Astrocyte of the hippocampus (primary cell): ENCODE data around the gene B4GALT4.

Experiments
- DNase-seq: peaks from one replicate; pipeline ENCODE4 v3.0.0; 2011; ENCODE audit warnings: low read depth, low spot score

The B4GALT4 gene

DNA sequence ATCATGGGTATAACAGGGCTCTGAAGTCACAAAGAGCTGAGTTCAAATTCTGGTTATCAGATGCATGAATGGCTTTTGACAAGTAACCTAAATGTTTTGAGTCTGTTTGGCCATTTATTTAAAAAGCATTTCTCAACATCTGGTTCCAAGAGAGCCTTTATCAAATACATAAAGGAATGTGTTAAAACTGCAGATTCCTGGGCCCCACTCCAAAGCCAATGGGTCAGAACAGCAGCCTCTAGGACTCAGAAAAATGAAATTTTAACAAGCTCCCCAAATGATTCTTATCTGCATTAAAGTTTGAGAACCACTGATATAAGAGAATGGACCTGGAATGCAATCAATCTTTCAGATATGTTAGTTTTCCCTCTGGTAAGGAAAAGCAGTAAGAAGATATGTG is 3.4 kb downstream of the B4GALT4 start:
- DNase-seq, result no peak

- no peak for DNase-seq
Observed at GRCh38 chr3:119236756-119237155, 3.9 kb downstream of the B4GALT4 start.

DNA sequence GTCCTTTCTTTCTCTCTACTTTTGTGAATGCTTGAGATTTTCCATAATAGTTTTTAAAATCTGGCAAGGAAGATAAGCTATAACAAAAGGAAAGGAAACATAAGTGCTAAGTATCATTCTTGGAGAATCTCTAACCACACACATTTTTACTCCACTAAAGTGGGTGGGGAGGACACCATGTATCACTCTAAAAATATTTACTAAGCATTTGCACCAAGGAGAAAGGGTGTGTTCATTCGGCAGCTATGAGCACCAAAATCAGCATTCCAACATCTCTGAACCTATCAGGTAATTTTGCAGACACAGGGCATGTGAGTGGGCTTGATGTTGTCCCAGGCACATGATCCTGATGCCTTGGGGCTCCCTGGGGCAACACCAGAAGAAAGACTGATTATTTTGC is 5.5 kb downstream of the B4GALT4 start:
- DNase-seq, result peak; percentile 37

- DNase-seq, result no peak
Observed at GRCh38 chr3:119234610-119235009, 6.1 kb downstream of the B4GALT4 start.

GRCh38 chr3:119230745-119231144 is 9.9 kb downstream of the B4GALT4 start:
- no peak for DNase-seq

DNA sequence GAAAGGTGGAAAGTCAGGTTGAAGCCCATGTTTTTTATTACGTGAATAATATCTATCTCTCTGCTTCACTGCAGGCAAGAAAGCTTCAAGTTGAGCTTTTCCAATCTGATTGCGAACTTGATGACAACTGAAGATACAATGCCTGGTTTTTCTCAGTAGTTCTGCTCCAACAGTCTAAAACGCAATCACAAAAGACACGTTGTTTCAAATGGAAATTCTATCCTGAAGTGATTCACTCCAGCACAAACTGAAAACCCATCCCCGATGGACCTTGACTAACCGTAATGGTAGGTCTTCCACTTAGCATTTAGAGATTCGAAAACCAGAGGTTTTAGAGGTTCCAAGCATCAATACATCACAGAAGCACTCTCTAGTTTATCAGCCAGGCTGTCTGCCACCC is 10.6 kb downstream of the B4GALT4 start:
- DNase-seq, result no peak

DNA sequence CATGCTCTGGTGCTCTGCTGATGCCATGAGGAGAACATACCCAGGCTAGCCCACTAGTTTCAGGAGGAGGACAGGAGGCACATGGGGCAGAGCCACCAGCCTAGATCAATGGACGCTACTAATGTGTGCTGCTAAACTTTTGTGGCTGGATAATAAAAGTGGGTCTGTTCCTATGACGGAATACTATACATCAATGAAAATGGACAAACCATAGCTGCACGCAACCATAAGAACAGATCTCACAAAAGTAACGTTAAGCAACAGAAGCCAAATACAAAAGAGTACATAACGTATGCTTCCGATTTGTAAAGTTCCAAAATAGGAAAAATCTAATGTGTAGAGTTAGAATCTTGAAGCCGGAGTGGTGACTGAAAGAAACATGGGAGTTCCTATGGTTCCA is 11.5 kb downstream of the B4GALT4 start:
- DNase-seq, result no peak

DNA sequence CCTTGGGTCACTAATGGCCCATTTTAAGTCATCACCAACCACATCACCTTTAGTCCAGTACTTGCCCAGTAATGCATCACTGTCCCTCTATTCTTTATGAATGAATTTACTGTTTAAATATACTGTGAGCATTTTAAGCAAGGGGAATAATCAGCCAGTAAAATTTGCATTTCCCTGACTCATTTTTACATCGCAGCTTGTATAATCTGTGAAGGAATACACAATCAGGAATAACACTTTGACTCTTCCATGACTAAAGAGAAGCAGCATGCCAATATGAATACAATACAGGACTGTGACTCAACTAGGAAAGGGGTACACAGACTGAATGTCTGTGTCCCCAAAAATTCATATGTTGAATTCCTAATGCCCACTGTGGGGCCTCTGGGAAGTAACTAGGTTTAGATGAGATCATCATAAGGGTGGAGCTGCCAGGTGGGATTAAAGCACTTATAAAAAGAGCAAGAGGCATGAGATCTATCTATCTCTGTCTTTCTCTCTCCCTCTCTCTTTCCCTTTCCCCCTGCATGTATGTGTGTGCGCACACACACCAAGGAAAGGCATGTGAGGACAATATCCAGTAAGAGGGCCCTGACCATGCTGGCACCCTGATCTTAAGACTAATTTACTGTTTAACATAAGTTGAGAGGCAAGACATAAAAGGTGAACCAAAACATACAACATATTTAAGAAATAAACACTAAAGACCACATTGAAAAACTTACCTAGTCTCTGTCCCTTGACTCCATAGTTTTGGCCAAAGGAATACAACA is 12.1 kb downstream of the B4GALT4 start:
- no peak for DNase-seq

- DNase-seq, result no peak
Observed at GRCh38 chr3:119227070-119227850, 13.4 kb downstream of the B4GALT4 start.

- DNase-seq, result no peak
Observed at GRCh38 chr3:119225121-119225520, 15.6 kb downstream of the B4GALT4 start.

DNA sequence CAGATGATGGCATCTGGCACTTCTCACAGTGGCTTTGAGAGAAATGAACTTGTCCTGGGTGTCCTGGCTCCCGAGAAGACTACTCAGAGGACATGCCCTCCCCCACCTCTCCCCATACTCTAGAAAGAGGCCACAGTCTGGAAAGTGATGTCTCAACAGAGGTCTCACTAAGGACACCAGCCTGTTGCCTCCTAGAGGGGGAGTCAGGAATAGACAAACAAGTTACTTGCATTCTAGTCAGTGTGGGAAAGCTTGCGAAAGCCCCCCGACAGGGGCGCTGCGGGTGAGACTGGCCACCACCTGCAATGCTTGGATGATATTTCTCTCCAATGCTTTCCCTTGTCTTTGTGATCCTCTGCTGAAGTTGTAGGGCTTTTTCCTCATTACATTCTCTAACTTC is 17.2 kb downstream of the B4GALT4 start:
- no peak for DNase-seq

DNA sequence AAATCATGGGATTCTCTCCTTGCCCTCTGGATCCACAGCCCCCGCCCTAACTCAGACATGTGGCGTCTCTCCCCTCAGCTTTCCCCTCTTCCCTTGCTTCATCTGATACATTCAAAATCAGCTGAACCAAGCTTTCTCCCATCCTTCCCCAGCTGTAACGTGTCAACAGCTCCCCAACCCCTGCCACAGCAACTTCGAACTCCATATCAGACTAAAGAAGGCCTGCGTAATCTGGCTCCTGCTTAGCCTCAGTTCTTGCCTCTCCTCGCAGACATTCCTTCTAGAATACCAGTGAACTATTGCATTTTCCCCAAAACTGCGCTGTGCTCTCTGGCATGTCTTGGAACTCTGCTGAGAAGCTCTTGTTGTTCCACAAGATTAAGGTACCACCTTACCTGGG is 18.3 kb downstream of the B4GALT4 start:
- no peak for DNase-seq

DNA sequence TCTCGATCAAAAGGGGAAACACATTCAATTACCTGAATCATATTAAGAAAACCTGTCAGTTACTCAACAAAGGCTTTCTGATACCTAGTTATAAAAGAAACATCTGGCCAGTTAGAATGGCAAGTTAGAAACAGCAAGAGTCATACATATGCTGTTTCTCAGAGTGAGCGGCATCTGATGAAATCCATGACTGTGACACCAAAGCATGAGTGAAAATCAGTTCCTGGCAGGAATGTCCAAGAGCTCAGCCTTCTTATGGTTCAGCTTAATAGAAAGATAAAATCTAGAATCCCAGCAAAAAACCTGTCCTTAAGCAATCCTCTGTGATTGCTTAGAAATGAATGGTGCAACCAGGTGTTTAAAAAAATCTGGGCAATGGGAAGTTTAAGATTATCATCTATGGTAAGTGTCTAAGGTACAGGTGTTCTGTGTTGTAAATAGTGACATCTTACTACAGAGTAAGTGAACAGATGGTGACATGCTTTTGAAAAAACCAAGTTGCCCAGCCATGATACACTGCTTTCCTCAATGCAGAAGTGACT is 18.8 kb downstream of the B4GALT4 start:
- no peak for DNase-seq

DNA sequence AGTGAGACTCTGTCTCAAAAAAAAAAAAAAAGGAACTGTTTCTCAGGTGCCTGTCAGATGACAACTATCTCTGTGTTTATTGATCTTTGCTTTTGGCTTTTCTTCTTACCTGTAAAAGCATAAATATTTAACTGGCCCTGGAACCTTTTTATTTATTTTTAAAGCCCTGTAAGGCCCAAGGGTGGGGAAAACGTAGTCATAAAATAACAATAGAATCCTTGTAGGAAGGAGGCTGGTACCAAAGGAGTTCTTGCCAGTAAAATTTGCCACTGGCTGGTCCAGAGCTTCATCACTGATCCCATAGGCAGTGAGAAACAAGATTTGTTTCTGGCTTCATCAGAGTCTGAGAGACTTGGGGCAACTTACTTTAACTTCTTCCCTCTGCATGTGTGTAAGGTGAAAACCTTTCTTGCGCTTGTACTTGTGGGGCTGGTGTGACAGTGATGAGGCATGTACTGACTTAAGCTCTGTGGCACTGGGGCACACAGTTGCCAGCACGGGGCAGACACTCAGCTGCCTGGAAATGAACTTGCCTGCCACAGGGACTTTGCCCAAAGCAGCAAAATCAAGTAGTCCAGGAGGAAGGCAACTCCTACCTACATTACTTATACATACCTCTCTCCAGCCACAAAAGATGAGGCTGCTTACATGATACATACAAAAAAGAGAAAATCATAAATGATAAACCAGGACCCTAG is 19.6 kb downstream of the B4GALT4 start:
- DNase-seq, result no peak

DNA sequence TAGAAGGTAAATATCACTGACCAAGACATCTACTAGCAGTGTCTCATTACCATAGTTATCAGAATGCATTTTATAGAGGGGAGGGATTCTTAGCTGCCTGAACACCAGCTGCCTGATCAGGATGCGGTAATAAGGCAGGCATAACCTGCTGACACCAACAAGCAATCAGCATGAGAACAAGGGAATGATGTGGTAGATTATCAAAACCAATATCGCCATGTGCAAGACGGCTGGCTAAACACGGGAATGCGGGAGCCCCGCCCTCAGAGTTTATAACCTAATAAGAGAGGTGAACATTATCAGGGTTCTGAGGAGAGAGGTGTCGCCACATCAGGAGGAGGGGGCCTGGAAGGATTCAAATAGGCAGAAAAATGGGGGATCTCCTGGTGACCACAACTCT is 20.5 kb downstream of the B4GALT4 start:
- DNase-seq, result no peak

- no peak for DNase-seq
Observed at GRCh38 chr3:119219069-119219468, 21.6 kb downstream of the B4GALT4 start.

- DNase-seq, result no peak
Observed at GRCh38 chr3:119211803-119212202, 28.9 kb downstream of the B4GALT4 start.

DNA sequence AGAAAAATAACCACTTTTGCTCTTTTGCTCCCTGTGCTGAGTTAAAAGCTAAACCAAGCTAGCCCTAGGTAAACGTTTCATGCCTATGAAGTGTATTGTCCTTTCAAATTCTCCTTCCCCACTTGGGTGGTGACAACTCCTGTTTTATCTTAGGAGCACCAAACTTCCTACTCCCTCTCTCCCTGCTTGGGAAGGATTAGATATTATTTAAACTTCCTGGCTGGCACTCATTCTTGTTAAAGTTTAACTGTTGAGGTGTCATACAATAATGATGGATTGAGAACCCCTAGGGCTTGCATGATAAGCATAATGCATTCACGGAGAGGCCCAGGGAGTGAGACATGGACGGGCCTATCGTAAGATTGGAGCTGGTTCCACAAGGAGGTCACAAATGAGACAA is 29.5 kb downstream of the B4GALT4 start:
- DNase-seq, result no peak

DNA sequence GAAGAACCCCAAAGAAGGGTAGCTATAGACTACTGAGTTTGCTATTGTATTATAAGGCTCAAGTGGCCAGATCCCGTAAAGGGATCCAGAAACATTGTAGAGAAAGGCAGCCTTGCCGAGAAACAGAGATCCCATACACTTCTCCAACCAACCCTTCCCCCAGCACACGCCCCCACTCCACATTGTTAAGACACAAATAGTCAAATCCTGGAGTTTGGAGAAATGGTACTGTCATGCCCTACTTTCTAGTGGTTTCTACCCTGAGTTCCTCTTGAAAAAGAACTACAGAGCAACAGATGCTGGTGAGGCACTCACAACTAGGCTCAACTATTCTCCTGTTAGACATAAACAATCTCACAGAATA is 33.2 kb downstream of the B4GALT4 start:
- DNase-seq, result no peak

DNA sequence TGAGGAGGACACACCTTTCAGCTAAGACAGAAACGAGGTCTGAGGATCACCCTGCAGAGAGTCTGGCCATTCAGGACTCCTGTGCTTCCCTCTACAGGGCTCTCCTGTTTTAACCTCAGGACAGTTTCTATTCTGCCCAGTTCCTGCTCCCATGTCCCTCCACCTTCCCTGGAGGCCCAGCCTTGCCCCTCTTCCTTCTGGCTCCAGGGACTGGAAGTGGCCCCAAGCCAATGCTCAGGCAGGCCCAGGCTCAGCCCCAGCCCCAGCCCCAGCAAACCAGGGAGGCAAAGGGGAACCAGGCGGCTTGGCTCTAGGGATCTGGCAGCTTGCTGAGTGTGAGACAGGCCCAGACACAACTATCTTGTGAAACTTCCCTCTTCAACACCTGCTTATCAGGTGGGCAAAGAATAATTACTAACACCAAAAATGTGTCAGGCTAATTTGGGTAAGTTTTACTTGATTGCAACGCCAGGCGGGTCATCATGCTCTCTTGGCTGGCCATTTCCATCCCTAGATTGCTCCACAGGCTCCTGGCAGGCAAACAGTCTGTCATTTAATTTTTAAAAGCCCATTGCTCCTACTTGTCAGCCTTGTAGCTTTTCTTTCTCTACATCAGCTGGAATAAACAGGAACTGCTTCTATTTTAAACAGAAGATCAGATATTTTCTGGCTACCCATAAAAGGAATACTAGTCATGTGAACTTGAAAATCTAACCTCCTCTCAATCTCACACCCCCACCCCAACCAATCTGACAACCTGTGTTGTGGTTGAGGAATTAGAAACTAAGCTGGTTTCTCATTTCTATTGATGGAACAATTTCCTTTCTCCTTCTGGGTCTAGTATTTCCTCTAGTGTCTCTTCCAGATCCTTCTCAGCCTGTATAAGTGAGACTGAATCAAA is 33.8 kb downstream of the B4GALT4 start:
- no peak for DNase-seq

- no peak for DNase-seq
Observed at GRCh38 chr3:119205685-119206084, 35.0 kb downstream of the B4GALT4 start.
